ENCODE results near the gene C6orf141. TPM values are rescaled to one million over a fixed set of nuclear protein-coding genes. Genes with fewer than 3 reads are reported as not detected.

C6orf141 gene
- total and polyA plus RNA-seq, 2 donors (not counting 1 experiment from before 2014, with no cell fraction given), result not detected

DNA sequence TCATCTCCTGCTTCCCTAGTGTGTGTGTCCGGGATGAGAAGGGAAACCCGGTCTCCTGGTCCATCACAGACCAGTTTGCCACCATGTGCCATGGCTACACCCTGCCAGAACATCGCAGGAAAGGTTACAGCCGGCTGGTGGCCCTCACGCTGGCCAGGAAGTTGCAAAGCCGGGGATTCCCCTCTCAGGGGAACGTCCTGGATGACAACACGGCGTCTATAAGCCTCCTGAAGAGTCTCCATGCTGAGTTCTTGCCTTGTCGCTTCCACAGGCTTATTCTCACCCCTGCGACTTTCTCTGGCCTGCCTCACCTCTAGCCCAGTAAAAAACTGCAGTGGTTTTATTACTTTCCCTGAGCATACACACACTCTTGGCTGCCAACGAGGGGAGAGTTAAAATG lies 23.9 kb upstream of the C6orf141 start:
- DNase-seq, result no peak

DNA sequence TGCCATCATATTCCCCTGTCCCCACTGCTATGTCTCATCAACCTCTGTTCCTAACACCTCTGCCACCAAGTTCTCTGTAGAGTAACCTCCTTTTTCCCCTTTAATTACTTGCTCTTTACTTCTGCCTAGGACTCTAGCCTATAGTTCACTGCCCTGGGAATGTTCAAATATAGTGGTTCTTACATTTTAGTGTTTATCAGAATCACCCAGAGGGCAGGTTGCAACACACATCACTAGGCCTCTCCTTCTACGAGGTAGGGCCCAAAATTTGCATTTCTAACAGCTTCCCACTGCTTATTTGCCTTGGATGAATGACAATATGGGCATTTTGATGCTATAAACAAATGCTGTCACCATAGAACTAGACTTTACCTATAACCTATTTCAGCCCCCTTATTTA lies 23.1 kb upstream of the C6orf141 start:
- Mint-ChIP-seq H3K4me1 (no peaks in the 10 kb centered on the region), H3K27ac (no peak overlapping the region), H3K4me3 (no peak overlapping the region), H3K27me3 (peaks cover 13% of the 10 kb centered on the region), H3K9me3 (ENCODE audit: insufficient read depth) (no peaks in the 10 kb centered on the region)
- Histone ChIP-seq H3K79me2 (ENCODE audit: control insufficient read depth, insufficient read depth, low read length) (no peaks in the 10 kb centered on the region), H3K4me1 (ENCODE audit: control insufficient read depth in 2 of 2, insufficient read depth in 2 of 2, low read length in 2 of 2) (no peaks in the 10 kb centered on the region), H3K9ac (ENCODE audit: low read length) (no peak overlapping the region), H3K27me3 (replicated peaks in 1 of 4; ENCODE audit: control extremely low read depth in 1 of 4, control insufficient read depth in 3 of 4, insufficient read depth in 4 of 4, low read length in 3 of 4) (no peaks in the 10 kb centered on the region), H3K27ac (ENCODE audit: low read length in 2 of 2) (no peak overlapping the region), H2AFZ (ENCODE audit: insufficient read depth, low read depth, low read length, poor library complexity, severe bottlenecking) (no peak overlapping the region), H3K36me3 (replicated peaks in 1 of 2; ENCODE audit: control extremely low read depth in 1 of 2, control insufficient read depth in 1 of 2, extremely low read depth in 1 of 2, insufficient read depth in 2 of 2, low read length in 1 of 2) (no peaks in the 10 kb centered on the region), H4K20me1 (ENCODE audit: control insufficient read depth, insufficient read depth, low read length, poor library complexity, severe bottlenecking) (no peaks in the 10 kb centered on the region), H3K4me2 (replicated peaks; ENCODE audit: low read depth, low read length, poor library complexity, severe bottlenecking) (no peak overlapping the region), H3K9me3 (ENCODE audit: control extremely low read depth in 1 of 3, control insufficient read depth in 2 of 3, insufficient read depth in 1 of 3, low read length in 2 of 3) (no peaks in the 10 kb centered on the region), H3K4me3 (ENCODE audit: control extremely low read depth in 1 of 5, extremely low read depth in 1 of 5, insufficient read depth in 1 of 5, low read depth in 2 of 5, low read length in 4 of 5) (no peak overlapping the region)
- DNase-seq (no peak), ATAC-seq (ENCODE audit: low read depth) (no peak)
- TF ChIP-seq EZH2 (IDR thresholded peaks at IDR 0.05; ENCODE audit: borderline replicate concordance, insufficient read depth, low read depth, low read length, poor library complexity, severe bottlenecking) (no peak), CTCF (IDR thresholded peaks at IDR 0.05) (no peak)
- CTCF ChIA-PET, result no interaction called here
- POLR2A ChIA-PET, result no interaction called here
- no CpG with 5 or more reads among the region's 1 CpG for WGBS (ENCODE audit: insufficient coverage)
- intact Hi-C loops (cut with micrococcal nuclease), result no loop called here

More for the DNA sequence above, 23.9 kb upstream of the C6orf141 start:
- H3K27me3 ChIP-seq (replicated peaks in 1 of 4; ENCODE audit: control extremely low read depth in 1 of 4, control insufficient read depth in 3 of 4, insufficient read depth in 4 of 4, low read length in 3 of 4), result no peaks in the 10 kb centered on the region
- no peaks in the 10 kb centered on the region for H3K79me2 ChIP-seq (ENCODE audit: control insufficient read depth, insufficient read depth, low read length)
- no peaks in the 10 kb centered on the region for H3K4me1 Mint-ChIP-seq
- H3K27me3 Mint-ChIP-seq, result peaks cover 6% of the 10 kb centered on the region
- no peak overlapping the region for H3K4me3 ChIP-seq (ENCODE audit: control extremely low read depth in 1 of 5, extremely low read depth in 1 of 5, insufficient read depth in 1 of 5, low read depth in 2 of 5, low read length in 4 of 5)
- H3K9ac ChIP-seq (ENCODE audit: low read length), result no peak overlapping the region
- WGBS (ENCODE audit: insufficient coverage), result 91% methylated on average over 11 of the region's 12 CpGs
- no peaks in the 10 kb centered on the region for H3K36me3 ChIP-seq (replicated peaks in 1 of 2; ENCODE audit: control extremely low read depth in 1 of 2, control insufficient read depth in 1 of 2, extremely low read depth in 1 of 2, insufficient read depth in 2 of 2, low read length in 1 of 2)
- no peak for ATAC-seq (ENCODE audit: low read depth)
- ChIA-PET POLR2A (no interaction called here), CTCF (no interaction called here)
- no peak overlapping the region for H2AFZ ChIP-seq (ENCODE audit: insufficient read depth, low read depth, low read length, poor library complexity, severe bottlenecking)
- no peak for TF ChIP-seq CTCF (IDR thresholded peaks at IDR 0.05)
- TF ChIP-seq EZH2 (IDR thresholded peaks at IDR 0.05; ENCODE audit: borderline replicate concordance, insufficient read depth, low read depth, low read length, poor library complexity, severe bottlenecking), result no peak
- H3K9me3 ChIP-seq (ENCODE audit: control extremely low read depth in 1 of 3, control insufficient read depth in 2 of 3, insufficient read depth in 1 of 3, low read length in 2 of 3), result no peaks in the 10 kb centered on the region
- H3K4me1 ChIP-seq (ENCODE audit: control insufficient read depth in 2 of 2, insufficient read depth in 2 of 2, low read length in 2 of 2), result no peaks in the 10 kb centered on the region
- no peak overlapping the region for H3K4me2 ChIP-seq (replicated peaks; ENCODE audit: low read depth, low read length, poor library complexity, severe bottlenecking)
- no peaks in the 10 kb centered on the region for H4K20me1 ChIP-seq (ENCODE audit: control insufficient read depth, insufficient read depth, low read length, poor library complexity, severe bottlenecking)
- intact Hi-C loops (cut with micrococcal nuclease), result no loop called here
- H3K27ac Mint-ChIP-seq, result no peak overlapping the region
- no peak overlapping the region for H3K27ac ChIP-seq (ENCODE audit: low read length in 2 of 2)
- no peak overlapping the region for H3K4me3 Mint-ChIP-seq
- no peaks in the 10 kb centered on the region for H3K9me3 Mint-ChIP-seq (ENCODE audit: insufficient read depth)
